HG03064 (cell line): ENCODE results near the gene CCDC57.

Source experiments
- ATAC-seq: cut with Tn5 transposase; IDR thresholded peaks from one replicate; pipeline ENCODE4 v1.9.1; 2021; ENCODE audit warnings: low read depth; ENCODE audit not compliant: unreplicated experiment

Gene CCDC57

DNA sequence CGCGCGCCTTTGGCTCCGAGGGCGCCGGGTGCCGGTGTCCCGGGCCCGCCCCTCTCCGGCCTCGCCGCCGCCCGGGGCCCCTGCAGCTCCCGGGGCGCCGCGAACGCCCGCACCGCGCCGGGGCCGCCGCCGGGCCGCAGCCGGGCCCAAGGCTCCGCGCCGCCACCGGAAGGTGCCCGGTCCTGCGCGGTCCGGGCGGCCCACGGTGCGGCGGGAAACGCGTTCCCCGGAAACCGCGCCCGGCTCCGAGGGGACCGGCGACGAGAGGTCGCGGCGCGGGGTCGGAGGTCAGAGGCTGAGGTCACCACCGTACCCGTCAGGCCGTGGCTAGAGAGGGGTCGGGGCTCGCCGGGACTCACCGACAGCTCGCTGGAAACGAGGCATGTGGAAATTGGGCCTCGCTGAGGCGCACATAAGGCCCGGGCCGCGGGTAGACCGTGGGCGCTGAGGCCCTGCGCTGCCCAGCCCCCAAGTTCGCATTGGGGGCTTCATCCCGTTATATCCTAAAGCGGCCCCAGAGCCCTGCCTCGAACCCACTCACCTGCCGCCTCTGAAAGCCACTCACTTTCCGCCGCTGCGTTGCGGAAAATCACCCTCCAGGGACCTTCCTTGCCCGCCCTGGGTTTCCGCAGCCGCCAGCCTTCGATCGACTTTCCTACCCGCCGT is 146.9 kb downstream of the CCDC57 start, which contains the start of gene DUS1L:
Gene DUS1L (minus strand): TSS at position 167 of the 666 bp plus-strand sequence. CDS start 745 bp downstream, outside the sequence.
- ATAC-seq: no peak

DNA sequence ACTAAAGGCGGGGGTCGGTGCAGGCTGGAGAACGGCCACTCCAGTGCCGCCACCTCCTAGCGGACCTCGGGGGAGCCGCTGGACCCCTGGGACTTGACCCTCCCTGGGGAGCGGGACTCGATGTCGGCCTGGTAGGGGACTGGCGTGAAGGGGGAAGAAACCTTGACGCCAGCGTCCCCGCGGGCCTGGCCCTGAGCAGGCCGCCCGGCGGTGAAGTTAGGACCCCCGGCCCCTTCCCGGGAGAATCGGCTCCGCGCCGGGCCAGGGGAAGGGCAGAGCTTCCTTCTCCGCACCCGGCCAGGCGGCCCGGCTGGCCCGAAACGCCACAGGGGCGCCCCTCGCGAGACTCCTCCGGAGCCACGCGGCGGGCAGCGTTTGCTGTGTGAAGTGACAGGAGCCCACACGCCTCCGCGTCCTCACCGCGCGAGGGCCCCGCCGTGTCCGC is 147.4 kb downstream of the CCDC57 start:
- ATAC-seq: no peak

DNA sequence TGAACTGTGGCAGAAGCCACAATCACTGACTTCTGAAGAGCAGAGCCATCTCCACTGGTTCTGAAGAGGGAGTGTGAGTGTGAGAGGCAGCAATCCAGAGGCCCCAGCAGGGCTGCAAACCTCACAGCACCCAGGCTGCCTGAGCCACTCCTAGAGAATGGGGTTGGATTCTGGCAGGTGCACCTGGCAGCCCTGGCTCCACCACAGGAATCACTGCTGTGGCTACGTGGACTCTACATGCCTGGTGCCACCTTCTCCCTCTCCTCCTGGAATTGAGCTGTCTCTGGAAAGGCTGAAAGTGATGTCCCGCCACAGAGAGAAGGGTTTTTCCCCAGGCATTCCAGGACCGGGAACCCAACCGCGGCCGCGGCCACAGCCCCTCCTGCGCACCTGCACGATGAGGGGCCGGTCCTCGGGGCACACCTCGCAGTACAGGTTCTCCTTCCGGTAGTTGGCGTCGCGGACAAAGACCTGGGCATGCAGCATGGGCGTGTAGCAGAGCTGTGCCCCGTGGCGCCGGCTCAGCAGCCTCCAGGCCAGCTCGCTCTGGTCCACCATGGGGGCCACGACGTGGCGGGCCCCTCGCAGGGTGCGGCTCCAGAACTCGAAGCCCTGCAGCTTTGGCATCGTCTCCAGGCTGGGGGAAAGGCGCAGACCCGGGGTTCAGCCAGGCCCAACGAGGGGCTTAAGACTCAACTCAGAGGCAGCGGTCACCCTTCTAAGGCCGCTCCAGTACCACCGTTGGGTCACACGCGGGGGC is 148.0 kb downstream of the CCDC57 start:
- no peak for ATAC-seq

DNA sequence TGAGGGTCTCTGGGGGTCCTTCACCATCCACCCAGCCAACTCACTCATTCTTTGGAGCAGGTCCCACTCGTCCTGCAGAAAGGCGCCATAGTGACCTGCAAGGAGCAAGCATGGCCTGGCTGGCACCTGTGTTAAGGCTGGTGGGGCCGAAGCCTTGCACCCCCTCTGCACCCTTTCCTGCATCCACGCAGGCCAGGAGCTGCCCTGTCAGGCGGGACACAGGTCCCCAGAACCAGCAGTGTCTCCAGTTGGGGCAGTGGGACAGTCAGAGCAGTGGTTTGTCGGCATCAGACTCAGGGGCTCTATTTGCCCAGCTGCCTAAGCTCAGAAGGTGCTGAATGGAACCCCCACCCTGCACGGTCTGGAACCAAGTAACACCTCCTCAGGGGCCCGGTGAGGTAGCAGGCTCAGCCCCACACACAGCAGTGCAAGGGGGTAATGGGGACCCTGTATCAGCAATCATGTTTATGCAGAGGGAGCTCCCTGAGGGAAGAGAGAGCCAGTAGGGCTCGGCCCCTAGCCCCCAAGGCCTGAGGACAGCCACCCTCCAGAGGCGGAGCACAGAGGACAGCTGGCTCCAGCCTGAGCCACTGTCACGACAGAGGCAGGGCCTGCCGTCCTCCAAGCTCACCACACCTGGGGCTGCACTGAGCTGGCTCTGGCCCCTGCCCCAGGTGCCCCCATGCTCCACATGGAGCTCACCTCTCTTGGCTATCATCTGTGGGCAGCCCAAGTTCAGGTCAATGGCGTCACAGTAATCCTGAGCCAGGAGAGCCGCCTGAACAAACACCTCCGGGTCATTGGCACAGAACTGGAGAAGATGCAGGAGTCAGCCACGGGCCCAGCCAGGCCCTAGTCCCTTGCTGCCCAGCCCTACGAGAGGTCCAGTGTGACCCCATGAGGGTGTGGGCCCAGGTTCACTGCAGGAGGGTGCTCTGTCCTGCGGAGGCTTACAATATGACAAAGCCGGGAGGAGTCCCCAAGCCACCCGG is 148.9 kb downstream of the CCDC57 start:
- no peak for ATAC-seq

DNA sequence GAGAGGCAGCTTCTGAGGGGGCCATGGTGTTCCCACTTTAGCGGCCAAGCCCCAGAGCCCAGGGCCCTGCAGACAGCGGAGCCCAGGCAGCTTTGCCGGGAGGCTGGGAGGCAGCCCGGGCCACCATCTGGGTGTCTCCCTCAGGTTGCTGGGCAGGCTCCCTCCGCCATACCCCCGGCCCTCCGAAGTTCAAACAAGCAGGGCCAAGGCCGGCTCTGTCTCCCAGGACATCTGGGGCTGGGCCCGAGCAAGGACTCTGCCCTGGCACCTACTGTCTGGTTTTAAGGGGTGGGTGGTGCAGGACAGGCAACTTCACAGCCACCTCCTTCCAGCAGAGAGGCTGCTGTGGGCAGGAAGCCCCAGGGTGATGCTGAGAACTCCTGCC is 149.7 kb downstream of the CCDC57 start:
- ATAC-seq: no peak

DNA sequence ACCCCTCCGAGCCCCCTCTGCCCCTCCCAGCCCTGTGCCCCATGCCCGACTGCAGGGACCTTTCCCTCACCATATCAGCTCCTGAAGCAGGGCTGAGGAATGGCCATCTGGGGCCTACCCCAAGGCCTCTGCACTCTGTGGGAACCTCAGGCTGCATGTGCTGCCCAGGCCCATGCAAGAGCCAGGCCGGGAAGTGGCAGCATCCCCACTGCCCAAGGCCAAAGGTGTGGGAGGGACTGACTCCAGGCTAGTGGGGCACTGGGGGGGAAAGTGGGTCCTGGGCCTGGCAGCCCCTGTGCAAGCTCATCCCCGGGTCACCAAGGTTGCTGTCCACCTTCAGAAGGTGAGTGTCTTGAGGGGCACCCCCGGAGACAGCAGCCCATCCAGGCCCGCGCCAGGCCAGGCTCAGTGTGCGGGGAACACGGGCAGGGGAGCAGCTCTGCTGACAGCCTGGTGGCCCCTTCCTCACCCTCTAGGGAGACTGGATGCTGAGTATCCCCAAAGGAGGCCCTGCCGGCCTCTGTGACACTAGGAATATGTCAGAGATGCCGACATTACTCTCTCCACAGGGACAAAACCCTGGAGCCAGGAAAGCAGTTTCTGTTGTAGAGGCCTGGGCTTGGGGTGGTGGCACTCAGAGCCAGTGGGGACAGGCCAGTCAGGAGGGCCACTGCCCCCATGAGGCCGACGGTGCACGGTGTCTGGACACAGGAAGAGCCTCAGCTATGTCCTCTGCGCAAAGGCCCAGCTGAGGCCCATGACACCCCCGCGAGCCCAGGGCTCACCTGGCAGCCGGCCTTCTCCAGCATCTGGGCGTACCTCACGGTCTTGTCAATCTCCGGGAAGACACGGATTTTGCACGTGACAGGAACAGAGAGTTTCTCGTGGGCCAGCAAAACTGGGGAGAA is 150.3 kb downstream of the CCDC57 start:
- no peak for ATAC-seq

DNA sequence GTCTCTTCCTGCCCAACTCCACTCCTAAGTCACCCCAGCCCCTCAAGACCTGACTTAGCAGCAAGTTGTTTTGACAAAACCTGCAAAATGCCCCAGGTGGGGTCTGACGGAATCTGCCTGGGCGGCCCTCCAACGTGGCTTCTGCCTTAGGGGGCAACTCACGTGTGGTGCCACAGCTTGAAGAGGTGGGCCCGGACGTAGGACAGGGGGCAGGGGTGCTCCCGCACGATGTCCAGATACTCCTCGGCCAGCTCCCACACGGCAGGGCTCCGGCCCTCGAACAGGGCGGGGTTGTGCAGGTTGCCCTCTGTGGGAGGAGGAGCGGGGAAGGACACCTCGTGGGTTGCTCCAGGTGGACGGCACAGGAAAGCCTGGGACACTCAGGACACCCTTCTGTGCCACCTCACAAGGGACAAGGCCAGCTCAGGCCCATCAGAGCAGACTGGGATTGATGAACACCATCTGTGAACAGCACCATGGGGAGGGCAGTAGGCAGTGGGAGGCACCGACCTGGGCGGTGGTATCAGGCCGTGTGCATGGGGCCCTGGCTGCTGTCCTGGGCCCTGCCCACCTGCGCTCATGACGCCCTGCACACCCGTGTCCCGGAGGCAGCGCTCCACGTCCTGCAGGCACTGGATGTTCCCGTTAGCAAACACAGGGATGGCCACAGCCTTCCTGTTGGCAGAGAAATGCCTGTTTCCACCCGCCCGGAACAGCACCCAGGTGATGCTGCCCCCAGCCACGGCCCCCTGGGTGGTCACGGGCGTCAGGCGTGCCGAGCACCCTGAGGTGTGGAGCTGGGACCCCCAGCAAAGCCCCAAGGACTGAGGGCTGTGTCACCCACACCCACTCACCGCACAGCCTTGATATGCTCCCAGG is 151.4 kb downstream of the CCDC57 start:
- no peak for ATAC-seq

DNA sequence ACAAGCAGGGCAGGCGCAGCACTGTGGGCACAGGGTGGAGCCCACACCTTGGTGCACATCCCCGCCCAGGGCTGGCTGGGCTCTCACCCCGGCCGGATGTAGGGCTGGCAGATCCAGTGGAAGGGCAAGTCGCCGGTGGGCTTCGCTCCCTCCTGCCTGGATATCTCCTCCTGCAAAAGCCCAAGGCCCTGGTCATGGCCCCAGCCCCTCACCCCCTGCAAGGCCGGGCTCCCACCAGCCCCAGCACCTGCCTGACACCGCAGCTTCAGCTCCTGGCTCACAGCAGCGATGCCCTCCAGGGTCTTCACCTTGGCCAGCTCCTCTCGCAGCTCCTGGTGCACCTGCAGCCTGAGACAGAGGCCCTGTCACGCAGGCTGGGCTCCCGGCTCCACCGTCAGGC is 152.0 kb downstream of the CCDC57 start:
- no peak for ATAC-seq

DNA sequence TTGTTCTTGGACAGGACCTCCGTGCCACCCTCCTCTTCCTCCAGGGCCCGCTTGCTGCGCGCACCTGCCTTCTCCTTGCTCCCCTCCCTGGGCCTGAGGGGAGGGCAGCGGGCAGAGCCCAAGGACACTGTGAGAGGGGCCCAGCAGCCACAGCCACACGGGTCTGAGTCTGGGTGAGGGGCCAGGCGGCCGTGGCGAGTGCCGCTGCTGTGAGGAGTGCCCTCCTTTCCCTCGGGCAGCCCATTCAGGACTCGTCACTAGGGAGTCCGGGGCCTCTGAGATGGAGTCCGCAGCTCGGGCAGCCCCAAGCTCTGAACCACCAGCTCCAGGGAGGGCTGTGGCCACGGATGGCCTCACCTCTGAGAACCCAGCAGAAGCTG is 152.7 kb downstream of the CCDC57 start:
- no peak for ATAC-seq

DNA sequence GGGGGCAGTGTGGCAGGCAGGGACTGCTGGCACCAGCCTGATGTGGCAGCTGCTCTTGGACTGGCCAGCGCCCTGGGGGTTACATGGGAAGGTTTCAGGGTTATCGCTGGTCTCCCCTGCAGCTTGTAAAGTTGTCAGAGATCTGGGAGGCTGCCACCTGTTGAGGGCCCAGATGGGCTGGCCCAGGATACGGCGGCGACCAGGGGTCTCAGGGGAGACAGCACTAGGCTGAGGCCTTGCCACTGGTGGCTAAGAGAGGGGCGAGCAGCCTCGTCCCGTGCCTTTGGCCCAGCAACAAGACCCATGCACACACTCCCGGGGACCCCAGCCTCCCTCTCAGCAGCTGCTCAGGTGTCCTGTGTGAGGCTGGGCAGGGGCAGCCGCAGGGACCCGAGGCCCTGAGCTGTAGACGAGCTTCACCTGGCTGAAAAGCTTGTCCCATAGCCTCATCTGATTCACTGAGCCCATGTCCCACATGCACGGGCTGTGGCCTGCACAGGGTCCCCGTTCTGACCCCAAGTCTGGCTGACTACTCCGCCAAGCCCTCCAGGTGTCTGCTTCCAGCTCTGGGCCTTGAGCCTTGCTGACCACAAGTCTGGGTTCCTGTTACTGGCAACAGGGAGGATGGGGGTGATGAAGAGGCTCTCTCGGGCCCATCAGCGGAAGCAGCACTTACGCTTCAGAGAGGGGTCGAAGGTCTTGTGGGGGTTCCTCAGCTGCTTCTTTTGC is 153.2 kb downstream of the CCDC57 start:
- ATAC-seq: no peak

DNA sequence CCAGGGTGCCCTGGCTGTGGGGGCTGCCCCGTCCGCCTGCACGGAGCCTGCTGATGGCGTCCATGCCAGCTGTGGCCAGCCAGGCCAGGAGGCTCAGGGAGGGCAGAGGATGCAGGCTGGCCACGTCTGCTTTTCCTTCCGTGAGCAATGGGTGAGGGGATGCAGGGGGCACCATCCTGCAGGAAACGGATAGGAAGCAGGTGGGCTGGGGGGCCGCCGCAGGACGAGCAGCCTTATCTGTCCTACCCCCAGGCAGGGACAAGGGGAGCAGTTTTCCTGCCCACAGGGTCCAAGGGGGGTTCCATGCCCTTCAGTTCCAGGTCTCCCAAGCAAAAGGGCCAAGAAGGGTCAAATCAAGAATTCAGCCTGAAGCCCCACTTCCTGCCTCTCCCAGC is 153.8 kb downstream of the CCDC57 start:
- ATAC-seq: no peak

DNA sequence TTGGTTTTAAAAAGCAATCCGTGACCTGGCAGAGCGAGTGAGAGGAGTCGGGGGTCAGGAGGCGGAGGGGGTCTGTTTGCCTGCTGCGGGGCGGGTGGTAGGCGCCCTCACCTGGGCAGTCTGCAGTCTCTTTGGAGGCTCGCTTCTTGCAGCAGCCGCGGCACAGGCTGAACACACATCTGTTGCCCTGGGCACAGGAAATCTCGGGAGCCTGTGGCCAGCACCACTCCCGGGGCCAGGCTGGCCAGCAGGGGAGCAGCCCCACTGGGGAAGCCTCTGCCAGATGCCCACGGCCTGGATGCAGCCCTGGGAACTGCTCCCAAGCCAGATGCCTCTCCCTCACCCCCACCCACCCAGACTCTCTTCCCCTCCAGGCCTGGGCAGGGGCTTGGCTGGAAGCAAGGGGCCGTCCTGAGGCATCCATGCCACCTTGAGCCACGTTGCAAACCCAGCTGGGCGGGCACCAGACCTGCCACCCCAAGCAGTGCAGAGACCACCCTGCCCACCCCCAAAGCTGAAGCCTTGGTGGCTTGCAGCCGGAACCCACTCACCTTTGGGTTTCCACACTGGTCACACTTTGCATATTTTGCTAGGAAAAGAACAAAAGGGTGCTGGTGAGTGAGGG is 154.3 kb downstream of the CCDC57 start:
- no peak for ATAC-seq

DNA sequence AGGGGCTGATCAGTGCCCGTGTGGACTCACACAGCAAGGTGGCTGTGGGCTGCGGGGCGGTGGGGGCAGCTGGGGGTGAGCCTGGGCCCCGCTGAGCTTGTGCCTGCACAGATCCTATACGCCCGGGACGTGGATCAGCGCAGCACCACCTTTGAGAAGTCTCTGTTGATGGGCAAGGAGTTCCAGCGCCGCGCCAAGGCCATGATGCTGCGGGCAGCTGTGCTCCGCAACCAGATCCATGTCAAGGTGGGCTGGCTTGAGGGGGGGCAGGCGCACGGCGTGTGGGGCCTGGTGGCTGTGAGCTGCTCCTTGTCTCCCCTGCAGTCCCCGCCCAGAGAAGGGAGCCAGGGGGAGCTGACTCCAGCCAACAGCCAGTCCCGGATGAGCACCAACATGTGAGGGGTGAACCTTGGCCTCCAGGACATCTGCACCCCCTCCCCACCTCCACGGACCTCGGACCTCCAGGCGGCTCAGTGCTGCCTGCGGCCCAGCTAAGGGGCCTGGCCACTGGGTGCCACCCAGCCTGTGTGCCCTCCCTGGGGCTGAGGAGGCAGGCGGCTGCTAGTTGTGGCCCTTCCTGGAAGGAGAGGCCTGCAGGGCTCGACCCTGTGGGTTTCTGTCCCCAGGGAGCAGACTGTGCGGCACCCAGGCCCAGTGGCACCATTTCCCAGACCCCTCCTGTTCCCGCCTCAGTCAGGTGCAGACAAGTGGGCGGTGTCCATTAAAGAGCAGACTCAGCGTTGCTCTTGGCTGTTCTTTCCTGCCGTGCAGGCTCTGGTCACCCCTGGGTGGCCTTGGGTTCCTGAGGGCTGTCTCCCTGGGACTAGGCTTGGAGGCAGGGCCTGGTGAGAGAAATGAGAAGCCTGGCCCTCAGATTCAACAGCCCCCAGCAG is 155.7 kb downstream of the CCDC57 start:
- ATAC-seq: no peak

DNA sequence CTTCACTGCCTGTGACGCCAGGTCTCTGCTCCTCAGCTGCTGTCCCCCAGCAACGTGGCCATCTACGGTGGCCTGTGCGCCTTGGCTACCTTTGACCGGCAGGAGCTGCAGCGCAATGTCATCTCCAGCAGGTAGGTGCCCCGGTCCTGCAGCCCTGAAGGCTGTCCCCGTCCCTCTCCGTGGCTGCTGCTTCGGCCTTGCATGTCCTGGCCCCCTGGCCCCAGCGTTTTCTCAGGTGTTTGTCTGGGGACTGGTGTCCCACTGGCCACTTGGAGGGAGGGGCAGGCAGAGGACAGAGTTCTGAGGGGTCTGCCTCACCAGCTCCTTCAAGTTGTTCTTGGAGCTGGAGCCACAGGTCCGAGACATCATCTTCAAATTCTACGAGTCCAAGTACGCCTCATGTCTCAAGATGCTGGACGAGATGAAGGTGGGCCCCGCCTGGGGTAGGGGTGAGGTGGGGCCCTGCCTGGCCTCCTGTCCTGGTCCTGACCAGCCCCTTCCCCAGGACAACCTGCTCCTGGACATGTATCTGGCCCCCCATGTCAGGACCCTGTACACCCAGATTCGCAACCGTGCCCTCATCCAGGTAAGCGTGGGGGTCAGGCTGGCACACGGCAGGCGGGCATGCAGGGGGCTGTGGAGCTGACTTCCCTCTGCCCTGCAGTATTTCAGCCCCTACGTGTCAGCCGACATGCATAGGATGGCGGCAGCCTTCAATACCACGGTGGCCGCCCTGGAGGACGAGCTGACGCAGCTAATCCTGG is 156.5 kb downstream of the CCDC57 start:
- ATAC-seq: no peak

DNA sequence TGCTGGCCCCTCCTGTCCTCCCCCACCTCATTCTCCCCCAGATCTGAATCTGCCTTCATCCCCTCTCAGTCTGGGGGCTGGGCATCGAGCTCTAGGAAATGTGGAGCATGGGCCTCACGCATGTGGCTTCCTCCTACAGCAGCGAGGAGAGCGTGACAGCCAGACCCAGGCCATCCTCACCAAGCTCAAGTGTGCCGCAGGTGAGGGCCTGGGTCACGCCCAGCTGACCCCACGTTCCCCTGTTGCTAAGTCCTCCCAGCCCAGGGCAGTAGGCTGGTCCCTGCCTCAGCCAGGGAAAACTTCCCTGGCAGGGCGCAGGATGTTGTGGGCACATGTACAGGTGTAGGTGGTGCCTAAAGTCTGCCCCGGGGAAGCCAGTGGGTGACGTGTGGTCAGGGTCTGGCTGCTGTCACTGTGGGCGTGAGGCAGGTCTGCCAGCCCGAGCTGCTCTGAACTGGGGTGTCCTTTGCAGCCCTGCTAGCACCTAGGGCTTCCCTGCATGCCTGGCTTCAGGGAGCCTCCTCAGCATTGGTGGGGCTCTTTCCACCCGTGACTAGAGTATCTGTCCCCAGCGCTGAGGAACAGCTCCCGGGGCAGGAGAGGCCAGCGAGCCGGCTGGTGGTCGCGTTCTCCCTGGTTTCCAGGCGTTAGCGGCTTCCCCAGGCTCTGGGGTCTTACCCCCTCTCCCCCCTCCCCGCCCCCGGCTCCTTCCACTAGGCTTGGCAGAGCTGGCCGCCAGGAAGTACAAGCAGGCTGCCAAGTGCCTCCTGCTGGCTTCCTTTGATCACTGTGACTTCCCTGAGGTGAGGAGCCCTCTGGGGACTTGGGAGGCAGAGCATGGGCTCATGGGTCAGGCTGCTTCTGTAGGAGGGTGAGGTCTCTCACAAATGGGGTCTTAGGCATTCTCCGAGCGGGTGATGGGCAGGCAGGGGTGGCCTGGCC is 157.3 kb downstream of the CCDC57 start:
- ATAC-seq: no peak
